ENCODE data around the gene FNDC1. TPM values are rescaled to one million over a fixed set of nuclear protein-coding genes. Genes with fewer than 3 reads are reported as not detected.

FNDC1 gene
- total and polyA plus RNA-seq, 11 donors = 0.08 to 7.5 (median 1.2) TPM

- no peak overlapping the region for H3K27ac ChIP-seq
- no peaks in the 10 kb centered on the region for H3K36me3 ChIP-seq
- TF ChIP-seq POLR2A (IDR thresholded peaks at IDR 0.05) = no peak
- TF ChIP-seq CTCF (IDR thresholded peaks at IDR 0.05) = no peak
- peaks cover 0 to 20% (median 3%) of the 10 kb centered on the region in 9 donors for H3K27me3 ChIP-seq
- no peak overlapping the region for H3K4me3 ChIP-seq
- no peaks in the 10 kb centered on the region for H3K9me3 ChIP-seq
- intact Hi-C loops (cut with DNase I) = loop anchor here in 5 of 10 donors (5.0 to 10.0 kb wide), 3 partner anchors 286 to 758 kb away; no protein-coding TSS in a partner anchor
- peaks cover 0 to 9% (median 0%) of the 10 kb centered on the region in 12 donors for H3K4me1 ChIP-seq
- no peak for DNase-seq
- 84 to 93% (median 87%) methylated on average over 9 of the region's 9 CpGs for WGBS, 4 donors
- ATAC-seq = no peak
Measured at GRCh38 chr6:159178847-159179246, 9.6 kb downstream of the FNDC1 start.

- ATAC-seq = no peak
- intact Hi-C loops (cut with DNase I) = no loop called here
- 81 to 88% (median 85%) methylated on average over 4 of the region's 4 CpGs for WGBS, 4 donors
Measured at GRCh38 chr6:159180001-159180400, 10.8 kb downstream of the FNDC1 start.

DNA sequence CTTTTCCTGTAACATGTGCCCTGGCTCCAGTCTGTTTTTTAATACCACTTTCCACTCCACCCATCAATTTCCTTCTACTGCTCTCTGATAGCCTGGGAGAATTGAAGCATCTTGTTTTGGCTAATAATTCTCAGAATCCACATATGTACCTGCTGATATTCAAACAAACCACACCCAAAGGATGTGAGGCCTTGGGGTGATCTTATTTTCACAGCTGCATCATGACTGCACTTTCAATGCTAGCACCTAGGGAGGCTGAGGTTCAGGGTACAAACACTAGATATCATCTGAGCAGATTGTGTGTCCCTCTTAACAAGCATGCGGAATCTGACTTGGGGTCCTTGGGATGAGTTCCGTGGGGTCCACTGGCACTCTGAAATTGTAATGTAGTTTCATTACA lies 12.7 kb downstream of the FNDC1 start:
- no peaks in the 10 kb centered on the region for H3K27me3 ChIP-seq
- DNase-seq (no peak), ATAC-seq (no peak)
- H3K4me3 ChIP-seq = no peak overlapping the region
- intact Hi-C loops (cut with DNase I) = no loop called here
- H3K4me1 ChIP-seq = no peaks in the 10 kb centered on the region
- H3K27ac ChIP-seq = no peak overlapping the region
- no peak for TF ChIP-seq CTCF (IDR thresholded peaks at IDR 0.05)
- TF ChIP-seq POLR2A (IDR thresholded peaks at IDR 0.05) = no peak
- 88 to 95% (median 94%) methylated on average over 2 of the region's 2 CpGs for WGBS, 4 donors
- no peaks in the 10 kb centered on the region for H3K36me3 ChIP-seq
- H3K9me3 ChIP-seq = peaks cover 0 to 11% (median 0%) of the 10 kb centered on the region in 12 donors

More at GRCh38 chr6:159180001-159180400, 10.8 kb downstream of the FNDC1 start:
- H3K36me3 ChIP-seq = no peaks in the 10 kb centered on the region
- no peak overlapping the region for H3K4me3 ChIP-seq
- H3K27me3 ChIP-seq = peaks cover 0 to 9% (median 0%) of the 10 kb centered on the region in 9 donors
- TF ChIP-seq CTCF (IDR thresholded peaks at IDR 0.05) (no peak), POLR2A (IDR thresholded peaks at IDR 0.05) (no peak)
- H3K4me1 ChIP-seq = no peaks in the 10 kb centered on the region
- no peak for DNase-seq
- no peak overlapping the region for H3K27ac ChIP-seq
- H3K9me3 ChIP-seq = no peaks in the 10 kb centered on the region

GRCh38 chr6:159184559-159184958 lies 15.4 kb downstream of the FNDC1 start:
- ATAC-seq (no peak), DNase-seq (no peak)
- intact Hi-C loops (cut with DNase I) = no loop called here
- Histone ChIP-seq H3K4me3 (no peak overlapping the region), H3K9me3 (peaks cover 0 to 11% (median 0%) of the 10 kb centered on the region in 12 donors), H3K36me3 (no peaks in the 10 kb centered on the region), H3K27ac (no peak overlapping the region), H3K4me1 (no peaks in the 10 kb centered on the region), H3K27me3 (no peaks in the 10 kb centered on the region)
- 81 to 88% (median 86%) methylated on average over 1 of the region's 1 CpG for WGBS, 4 donors
- TF ChIP-seq CTCF (IDR thresholded peaks at IDR 0.05) (no peak), POLR2A (IDR thresholded peaks at IDR 0.05) (no peak)

Data from heart left ventricle (tissue), 16 donors.